ENCODE measurements around the gene TMED10.
"Not testable (repeated sequence)": the region's sequence is repeated elsewhere in the genome, so short reads cannot be mapped to it uniquely, and the experiment has no call there.

Gene TMED10

DNA sequence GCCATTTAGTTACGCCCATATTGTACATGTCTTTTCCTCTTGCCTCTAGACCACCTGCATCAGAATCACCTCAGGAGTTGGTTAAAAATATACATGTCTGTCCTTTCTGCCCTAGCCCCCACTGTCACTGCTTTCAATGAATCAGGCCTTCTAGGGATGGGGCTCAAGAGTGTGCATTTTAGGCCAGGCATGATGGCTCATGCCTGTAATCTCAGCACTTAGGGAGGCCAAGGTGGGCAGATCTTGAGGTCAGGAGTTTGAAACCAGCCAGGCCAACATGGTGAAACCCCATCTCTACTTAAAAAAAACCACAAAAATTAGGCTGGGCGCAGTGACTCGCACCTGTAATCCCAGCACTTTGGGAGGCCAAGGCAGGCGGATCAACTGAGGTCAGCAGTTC is 13.6 kb upstream of the TMED10 start:
- DNase-seq (ENCODE audit: low read depth in 3 of 3): no peak

DNA sequence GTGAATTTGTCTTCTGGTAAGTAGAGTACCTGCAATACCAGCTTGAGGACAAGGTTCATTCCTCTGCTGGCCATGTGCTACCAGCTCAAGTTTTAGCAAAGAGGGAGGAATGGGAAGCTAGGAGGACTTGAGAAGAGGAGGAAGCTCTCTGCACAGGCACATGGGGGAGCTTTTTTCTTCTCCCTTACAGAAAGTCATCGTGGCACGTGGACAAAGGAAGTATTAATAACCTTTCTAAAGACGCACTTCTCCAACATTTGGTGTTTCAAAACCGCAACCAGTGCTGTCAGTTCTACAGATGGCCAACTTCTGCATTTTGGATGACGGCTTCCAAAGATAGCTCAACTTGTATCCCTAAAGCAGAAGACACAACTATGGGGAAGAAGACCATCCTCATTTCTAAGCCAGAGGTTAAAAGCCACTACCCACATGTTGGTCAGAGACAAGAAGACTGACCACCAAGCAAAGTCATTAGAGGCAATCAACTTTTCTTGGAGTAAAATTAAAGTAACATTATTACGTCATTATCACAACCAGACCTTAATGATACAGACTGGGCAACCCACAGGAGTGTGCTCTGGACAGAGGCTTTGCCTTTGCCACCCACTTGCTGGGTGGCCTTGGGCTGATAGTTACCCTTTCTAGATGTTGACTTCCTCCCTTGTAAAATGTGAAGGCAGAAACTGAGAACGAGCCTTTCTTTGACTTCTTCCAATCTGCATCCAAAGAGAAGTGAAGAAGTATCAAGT is 12.3 kb upstream of the TMED10 start:
- DNase-seq (ENCODE audit: low read depth in 3 of 3): no peak

DNA sequence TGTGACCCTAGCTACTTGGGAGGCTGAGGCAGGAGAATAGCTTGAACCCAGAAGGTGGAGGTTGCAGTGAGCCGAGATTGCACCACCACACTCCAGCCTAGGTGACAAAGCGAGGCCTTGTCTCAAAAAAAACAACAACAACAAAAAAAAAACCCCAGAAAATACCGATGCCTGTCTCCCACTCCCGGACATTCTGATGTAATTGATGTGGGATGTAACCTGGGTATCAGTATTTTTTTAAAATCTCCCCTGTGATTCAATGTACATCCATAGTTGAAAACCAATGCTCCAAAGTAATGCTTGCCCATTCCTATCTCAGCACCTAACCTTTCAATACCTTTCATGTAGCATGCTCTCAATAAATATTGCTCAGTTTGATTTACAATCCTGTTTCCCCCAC is 11.7 kb upstream of the TMED10 start:
- no peak for DNase-seq (ENCODE audit: low read depth in 3 of 3)

DNA sequence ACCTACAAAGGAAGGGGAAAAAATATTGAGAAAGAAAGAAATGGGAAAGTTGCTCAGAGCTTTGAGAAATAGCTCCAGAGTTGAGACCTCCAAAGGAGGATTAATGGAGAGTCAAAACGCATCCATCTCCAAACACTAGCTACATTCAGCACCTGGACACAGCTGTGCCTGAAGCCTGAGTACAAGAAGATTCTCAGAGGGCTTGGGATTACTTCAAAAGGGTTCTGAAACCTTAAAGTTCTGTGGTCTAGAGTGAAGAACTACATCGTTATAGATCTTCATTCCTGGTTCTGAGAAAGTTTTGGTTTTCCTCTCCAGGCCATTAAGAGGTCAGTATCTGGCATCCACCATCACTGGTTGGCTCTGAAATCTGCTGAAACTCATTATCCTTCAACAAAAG is 10.5 kb upstream of the TMED10 start:
- no peak for DNase-seq (ENCODE audit: low read depth in 3 of 3)

DNA sequence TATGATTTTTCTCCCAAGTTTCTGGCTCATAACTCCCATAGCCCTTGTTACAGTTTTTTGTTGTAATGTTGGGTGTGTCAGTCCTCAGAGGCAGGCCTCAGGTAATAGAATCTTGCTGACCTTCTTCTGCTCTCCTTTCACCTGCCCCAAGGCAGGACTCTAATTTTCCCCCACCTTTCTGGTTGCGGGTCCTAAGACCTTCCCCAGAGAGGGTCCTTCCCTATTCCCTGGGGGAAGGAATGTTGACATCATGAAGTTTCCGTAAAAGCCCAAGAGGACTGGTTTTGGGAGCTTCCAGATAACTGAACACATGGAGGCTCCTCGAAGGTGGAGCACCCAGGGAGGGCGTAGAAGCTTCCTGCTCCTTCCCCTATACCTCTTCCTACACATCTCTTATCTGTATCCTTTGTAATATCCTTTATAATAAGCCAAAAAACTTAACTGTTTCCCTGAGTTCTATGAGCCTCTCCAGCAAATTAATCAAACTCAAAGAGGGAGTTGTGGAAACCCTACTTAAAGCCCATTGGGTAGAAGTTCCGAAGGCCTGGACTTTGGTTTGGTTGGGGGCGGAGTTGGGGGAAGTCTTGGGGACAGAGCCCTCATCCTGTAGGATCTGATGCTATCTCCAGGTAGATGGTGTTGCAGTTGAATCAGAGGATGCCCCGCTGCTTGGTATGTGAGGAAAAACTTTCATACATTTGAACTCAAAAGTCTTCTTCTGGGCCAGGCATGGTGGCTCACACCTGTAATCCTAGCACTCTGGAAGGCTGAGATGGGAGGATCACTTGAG is 9.0 kb upstream of the TMED10 start:
- DNase-seq (ENCODE audit: low read depth in 3 of 3): no peak

DNA sequence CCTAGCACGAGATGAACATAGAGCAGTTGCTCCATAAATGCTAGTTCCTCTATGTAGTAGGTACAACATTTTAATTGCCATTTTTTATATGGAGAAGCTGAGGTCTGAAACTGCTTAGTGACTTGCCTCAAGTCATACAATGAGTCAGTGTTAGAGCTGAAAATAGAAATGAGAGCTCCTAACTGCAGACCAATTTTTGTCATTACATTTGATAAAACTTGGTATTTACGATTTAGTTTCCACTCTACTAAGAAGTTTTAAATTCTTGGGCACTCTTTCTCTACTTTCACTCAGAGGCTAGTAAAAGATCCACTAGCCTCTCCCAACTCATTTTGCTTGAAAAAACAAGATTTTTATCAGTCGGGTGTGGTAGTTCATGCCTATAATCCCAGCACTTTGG is 8.1 kb upstream of the TMED10 start:
- DNase-seq (ENCODE audit: low read depth in 3 of 3): no peak

DNA sequence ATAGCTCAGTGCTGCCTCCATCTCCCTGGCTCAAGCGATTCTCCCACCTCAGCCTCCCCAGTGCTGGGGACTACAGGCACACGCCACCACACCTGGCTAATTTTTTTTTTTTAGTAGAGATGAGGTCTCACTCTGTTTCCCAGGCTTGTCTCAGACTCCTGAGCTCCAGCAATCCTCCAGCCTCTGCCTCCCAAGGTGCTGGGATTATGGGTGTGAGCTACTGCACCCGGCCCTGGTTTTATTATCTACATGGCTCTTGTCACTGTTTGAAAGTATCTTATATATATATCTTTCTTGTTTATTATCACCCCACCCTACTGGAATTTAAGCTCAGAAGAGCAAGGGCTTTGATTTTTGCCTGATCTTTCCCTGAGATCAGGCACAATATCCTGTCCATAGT is 7.6 kb upstream of the TMED10 start:
- DNase-seq (ENCODE audit: low read depth in 3 of 3): no peak

DNA sequence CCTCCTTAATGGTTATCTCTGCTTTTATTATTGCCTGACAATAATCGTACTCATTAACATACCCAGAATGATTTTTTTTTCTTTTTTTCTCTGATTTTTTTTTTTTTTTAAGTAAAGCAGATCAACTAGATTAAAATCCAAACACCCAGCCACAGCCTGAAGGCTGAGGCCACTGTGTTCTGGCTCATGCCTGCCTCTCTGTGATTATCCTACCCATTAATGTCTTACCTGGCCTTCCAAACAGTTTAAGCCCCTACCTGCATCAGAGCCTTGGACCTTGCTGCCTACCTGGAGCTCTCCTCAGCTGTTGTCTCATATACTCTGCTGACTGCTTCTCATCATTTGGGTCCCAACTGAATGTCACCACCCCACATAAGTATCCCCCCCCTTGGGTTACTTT is 6.8 kb upstream of the TMED10 start:
- no peak for DNase-seq (ENCODE audit: low read depth in 3 of 3)

DNA sequence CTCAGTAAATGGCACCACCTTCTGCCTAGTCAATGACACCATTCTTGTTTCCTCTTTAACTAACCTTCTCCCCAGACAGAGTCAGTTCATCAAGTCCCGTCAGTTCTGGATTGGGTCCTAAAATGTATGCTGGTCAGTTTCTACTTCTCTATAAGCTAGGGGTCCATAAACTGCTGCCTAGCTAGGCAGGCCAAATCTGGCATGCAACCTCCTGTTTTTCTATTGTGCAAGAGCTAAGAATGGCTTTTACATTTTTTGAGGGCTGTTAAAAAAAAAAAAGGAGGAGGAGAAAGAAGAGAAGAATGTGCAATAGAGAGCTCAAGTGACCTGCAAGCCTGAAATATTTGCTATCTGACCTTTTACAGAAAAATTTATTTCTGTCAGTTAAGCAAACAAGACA is 6.4 kb upstream of the TMED10 start:
- no peak for DNase-seq (ENCODE audit: low read depth in 3 of 3)

DNA sequence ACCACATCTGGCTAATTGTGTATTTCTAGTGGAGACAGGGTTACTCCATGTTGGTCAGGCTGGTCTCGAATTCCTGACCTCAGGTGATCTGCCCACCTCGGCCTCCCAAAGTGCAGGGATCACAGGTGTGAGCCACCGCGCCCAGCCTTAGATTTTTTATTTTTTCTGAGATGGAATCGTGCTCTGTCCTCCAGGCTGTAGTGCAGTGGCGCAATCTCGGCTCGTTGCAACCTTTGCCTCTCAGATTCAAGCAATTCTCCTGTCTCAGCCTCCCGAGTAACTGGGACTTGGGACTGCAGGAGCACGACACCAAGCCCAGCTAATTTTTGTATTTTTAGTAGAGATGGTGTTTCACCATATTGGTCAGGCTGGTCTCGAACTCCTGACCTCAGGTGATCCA is 5.8 kb upstream of the TMED10 start:
- not testable (repeated sequence) for DNase-seq (ENCODE audit: low read depth in 3 of 3)

DNA sequence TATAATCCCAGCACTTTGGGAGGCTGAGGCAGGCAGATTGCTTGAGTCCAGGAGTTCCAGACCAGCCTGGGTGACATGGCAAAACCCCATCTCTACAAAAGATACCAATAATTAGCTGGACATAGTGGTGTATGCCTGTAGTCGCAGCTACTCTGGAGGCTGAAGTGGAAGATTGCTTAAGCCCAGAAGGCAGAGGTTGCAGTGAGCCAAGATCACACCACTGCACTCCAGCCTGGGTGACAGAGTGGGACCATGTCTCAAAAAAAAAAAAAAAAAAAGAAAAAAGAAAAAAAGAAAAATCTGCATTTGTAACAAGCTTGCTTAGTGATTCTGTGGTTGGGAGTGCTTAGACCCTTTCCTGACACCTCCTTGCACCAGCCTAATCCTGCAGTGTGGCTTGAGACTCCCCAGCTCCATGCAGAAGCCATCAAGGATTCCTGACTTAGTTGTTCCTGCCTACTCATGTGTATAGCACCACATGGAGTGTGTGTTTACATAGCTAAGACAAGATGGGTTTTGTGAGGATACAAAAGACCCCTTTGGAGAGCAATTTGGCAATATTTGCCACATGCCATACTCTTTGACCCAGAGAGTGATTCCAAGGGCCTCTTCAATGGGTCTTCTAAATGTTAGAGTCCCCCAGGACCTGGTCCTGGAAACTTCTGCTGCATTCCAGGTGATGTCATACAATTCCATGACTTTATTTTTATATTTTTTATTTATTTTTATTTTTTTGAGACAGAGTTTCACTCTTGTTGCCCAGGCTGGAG is 5.1 kb upstream of the TMED10 start:
- no peak for DNase-seq (ENCODE audit: low read depth in 3 of 3)

DNA sequence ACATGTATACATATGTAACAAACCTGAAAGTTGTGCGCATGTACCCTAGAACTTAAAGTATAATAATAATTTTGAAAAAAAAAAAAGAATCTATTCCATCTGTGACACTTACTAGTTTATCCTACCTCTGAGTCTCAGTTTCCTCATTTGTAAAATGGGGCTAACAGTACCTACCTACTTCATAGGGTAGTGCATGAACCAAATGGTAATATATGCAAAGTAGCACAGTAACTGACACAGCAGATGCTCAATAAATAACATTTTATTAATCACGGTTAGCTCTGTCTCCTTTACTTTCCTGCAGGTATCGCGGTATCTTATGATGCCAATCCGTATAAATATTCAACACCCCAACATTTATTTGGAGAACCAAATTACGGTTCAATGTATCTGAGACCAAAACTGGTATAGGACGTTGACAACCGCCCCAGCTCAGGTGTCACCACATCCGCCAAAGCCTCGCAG is 703 bp downstream of the TMED10 start:
- no peak for DNase-seq (ENCODE audit: low read depth in 3 of 3)

DNA sequence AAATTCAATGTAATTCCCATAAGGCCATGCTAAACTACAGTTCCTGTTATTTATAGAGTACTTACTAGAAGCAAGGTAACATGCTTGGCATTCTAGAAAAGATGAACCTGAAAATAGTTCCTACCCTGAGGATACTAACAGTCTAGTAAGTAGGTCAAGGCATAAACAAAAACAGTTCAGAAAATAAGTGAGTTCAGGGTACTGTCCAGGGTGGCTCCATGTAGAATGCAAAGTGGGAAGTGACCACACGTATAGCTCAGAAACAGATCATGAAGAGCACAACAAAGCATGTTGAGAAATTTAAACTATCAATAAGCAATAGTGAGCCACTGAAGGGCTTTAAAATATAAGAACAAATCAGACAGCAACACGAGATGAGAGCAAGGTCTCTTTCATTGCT is 2.3 kb downstream of the TMED10 start:
- DNase-seq (ENCODE audit: low read depth in 3 of 3): no peak

DNA sequence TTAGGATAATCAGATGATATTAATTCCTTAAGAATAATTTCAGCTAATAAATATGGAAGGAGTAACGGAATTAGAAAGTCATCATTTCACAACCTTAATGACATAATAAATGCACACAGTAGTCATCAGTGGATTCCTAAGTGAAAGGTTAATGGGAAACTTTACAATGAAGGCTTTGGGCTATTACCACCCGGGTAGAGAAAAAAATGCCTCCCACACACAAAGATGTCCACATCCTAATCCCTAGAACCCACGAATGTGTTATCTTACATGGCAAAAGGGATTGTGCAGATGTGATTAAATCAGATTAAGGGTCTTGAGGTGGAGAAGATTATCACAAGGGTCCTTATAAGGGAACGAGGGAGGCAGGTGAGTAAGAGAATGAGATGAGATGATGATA is 5.6 kb downstream of the TMED10 start:
- DNase-seq (ENCODE audit: low read depth in 3 of 3): no peak

DNA sequence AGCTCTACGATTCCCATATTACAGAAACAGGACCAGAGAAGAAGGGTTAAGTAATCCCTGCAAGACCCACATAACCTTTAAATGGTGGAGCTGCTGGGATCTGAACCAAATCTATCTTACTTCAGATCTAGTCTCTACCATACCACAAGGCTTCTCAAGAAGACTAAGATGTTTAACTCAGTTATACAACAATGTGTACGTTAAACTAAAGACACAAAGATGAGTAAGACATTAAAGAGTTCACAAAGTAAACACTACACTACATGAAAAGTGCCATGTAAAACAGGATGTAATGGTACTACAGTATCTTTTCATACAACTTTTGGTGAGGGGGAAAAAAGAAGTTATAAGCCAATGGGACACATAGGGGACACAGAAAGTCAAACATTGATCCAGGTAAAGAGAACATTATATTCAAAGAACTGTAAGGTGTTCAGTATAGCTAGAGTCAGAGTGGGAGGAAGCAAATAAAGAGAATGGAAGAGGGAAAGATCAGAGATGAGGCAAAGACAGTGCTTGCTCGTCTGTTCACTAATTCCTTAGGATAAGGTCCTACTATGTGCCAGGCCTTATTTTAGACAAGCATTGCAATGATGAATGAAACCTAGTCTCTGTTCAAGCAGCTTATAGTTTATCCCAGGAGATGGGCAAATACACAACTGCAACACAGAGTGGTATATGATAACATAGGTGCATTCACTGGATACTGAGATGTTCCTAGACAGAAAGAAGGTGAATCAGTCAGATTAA is 7.7 kb downstream of the TMED10 start:
- no peak for DNase-seq (ENCODE audit: low read depth in 3 of 3)

DNA sequence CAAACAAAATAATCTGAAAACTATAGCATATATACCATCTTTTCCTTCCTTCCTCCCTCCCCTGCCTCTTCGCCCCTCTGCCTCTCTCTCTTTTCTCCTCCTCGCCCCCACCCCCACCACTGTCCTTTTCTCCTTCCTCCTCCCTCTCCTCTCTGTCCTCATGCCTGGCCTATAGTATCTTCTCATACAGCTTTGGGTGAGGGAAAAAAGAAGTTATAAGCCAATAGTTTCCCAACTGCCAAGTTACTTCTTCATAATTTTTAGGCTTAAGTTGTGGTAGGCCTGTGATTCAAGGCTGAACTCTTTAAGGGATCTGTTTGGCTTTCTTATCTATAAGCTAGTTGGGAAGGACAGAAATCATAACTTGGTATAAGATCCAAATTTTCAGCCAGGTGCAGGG is 9.1 kb downstream of the TMED10 start:
- no peak for DNase-seq (ENCODE audit: low read depth in 3 of 3)

DNA sequence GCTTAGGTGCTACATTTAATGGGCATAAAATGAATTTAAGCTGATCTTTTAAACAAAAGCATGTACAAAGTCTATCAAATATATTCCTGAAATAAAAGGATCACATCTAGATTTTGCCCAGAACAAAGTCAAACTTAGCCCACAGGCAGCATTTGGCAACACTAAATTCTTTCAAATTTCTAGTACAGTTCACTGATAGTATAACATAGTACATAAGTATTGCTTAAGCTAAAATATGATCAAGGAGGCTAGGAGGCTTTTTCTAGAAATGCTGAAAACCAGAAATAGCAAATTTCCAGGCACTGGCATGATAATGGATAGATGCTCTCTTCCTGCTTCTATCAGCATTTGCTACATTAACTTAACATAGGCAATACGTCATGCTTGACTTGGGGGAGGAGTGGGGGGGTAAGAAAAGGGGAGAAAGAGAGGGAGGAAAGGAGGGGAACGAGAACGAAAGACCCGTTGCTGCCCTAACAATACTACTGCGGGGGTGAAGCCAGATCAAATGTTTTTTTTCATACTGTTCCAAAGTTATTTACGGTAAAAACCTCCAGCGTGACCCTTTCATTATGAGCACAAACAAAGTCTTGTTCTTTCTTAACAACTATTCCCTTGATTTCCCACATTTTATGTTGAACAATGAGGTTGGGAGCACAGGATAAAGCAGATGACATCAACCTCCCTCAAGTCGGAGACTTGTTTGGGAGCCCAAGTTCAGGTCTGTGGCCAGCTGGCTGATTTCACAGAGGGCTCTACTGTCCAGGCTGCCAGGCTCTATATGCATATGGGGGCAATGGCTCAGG is 10.6 kb downstream of the TMED10 start:
- DNase-seq (ENCODE audit: low read depth in 3 of 3): no peak

DNA sequence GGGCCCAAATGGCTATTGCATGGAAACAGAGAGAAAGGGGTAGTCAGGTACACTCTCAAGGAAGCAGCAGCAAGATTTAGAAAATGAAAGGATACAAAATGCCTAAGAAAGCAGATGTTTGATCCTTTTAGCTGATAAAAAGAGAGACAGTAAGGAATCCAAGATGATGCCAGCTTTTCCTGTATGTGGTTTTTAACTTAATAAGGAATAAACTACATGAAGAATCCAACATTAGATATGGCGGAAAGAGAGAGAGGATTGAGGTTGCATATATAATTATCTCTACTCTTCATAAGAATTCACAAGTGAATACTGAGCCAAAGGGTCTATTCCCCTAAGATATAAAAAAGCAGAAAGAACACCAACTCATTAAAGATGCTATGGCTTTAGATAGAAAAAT is 11.6 kb downstream of the TMED10 start:
- no peak for DNase-seq (ENCODE audit: low read depth in 3 of 3)

DNA sequence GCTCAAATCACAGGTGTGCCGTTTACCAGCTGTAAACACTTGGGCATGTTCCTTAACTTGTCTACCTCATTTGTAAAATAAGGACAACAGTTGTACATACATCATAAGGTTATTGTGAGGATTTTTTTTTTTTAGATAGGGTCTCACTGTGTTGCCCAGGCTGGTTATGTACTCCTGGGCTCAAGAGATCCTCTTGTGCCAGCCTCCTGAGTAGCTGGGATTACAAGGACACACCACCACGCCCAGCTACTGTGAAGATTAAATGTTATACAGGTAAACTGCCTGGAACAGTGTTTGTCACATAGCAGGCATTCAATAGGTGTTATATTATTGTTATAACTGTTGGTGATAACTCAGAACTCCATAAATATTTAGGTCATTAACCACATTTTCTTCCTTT is 12.7 kb downstream of the TMED10 start:
- DNase-seq (ENCODE audit: low read depth in 3 of 3): no peak

DNA sequence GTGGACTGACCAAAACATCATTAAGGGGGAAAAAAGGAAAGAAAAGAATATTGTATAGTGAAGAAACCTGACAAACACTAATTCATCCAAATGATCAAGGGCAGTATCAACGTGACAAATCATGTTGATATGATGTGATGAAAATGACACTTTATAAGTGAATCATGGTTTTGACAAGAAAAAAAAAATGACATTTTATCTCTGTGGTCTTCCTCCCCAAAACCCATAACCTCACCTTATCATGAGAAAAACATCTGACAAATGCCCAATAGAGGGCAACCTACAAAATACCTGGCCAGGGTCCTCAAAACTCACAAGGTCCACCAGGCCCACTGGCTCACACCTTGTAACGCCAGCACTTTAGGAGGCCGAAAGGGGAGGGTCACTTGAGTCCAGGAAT is 13.8 kb downstream of the TMED10 start:
- no peak for DNase-seq (ENCODE audit: low read depth in 3 of 3)

Measured in stimulated activated CD4-positive, alpha-beta T cell treated with anti-CD3 and anti-CD28 coated beads, TNF-alpha, amount 100 ng/mL, for 24 hours (primary cell).